Right lung (tissue), 5 donors: Measurements from ENCODE around the gene SMPD2. TPM values are rescaled to one million over a fixed set of nuclear protein-coding genes. Genes with fewer than 3 reads are reported as not detected.

ENCODE experiments used
- DNase-seq, 2 donors: peaks; one replicate each; pipeline ENCODE4 v3.0.0-alpha.2; 2013
- polyA plus RNA-seq, 5 donors: library from polyadenylated mRNA; unstranded; fragments of 120-200 nt; gene quantifications; one replicate each; pipeline versions ENCODE4 v1.2.1 to v1.2.3, GENCODE V29; 2013; ENCODE audit warnings: inconsistent platforms in 1 of 5, low replicate concordance in 1 of 5; ENCODE audit not compliant: insufficient read length in 5 of 5, insufficient read depth in 1 of 5

Gene SMPD2
- polyA plus RNA-seq, 5 donors: 9.1 to 14.8 (median 14.0) TPM

DNA sequence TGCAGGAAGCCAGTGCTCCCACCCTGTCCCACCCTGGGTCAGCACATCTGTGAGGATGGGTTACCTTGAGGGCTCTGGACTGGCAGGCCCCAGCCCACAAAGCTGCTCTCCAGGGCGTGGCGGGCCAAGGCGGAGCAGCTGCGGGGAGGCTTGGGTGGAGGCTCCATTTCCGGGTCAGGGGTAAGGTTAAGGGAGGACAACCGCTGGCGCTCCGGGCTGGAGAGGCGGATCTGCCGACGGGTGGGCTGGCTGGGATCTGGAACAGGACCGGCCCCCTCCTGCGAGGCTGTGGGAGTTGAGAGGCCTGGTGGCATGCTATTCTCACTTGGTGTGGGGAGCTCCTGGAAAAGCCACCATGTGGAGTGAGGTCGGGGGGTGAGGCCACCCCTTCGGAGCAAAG, 5.5 kb downstream of the SMPD2 start:
- no peak for DNase-seq

DNA sequence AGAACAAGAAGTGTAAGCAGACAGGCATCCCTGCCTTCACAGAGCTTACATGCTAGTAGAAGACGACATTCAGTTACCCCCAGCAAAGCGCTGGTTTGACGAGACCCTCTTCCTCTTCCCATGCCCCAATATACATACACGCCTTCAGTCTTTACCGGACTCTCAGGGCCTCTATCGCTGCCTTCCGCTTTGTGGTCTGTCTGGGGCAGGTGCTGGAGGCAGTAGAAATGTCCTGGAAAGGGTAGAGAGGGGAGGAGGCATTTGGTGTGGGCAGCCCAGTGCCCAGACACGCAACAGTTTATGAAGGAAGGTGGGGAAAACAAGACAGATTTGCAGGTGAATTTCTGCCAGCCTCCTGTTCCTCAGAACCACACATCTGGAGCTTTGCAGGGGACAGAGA, 6.0 kb downstream of the SMPD2 start:
- DNase-seq: no peak

DNA sequence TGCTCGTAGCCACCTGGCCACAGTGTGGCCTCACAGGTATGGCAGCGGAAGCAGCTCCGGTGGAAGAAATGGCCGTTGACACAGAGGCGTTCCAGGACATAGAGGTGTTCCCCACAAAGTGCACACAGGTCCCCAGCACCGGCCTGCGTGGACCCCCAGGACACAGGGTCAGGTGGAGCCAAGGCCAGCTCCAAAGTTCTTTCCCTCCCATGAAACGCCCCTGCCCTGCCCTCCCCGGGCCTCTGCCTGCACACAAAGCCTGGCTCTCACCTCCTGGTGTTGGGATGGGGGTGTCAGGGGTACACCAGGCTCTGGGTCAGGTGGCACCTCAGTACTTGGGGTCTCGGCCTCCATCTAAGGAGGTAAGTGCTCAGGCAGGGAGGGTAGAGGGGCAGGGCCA, 6.6 kb downstream of the SMPD2 start:
- DNase-seq: no peak

- no peak for DNase-seq
Observed at GRCh38 chr6:109447878-109448555, 7.5 kb downstream of the SMPD2 start.

- DNase-seq: no peak
Observed at GRCh38 chr6:109448615-109449014, 8.1 kb downstream of the SMPD2 start.

- DNase-seq: no peak
Observed at GRCh38 chr6:109449064-109449794, 8.7 kb downstream of the SMPD2 start.

DNA sequence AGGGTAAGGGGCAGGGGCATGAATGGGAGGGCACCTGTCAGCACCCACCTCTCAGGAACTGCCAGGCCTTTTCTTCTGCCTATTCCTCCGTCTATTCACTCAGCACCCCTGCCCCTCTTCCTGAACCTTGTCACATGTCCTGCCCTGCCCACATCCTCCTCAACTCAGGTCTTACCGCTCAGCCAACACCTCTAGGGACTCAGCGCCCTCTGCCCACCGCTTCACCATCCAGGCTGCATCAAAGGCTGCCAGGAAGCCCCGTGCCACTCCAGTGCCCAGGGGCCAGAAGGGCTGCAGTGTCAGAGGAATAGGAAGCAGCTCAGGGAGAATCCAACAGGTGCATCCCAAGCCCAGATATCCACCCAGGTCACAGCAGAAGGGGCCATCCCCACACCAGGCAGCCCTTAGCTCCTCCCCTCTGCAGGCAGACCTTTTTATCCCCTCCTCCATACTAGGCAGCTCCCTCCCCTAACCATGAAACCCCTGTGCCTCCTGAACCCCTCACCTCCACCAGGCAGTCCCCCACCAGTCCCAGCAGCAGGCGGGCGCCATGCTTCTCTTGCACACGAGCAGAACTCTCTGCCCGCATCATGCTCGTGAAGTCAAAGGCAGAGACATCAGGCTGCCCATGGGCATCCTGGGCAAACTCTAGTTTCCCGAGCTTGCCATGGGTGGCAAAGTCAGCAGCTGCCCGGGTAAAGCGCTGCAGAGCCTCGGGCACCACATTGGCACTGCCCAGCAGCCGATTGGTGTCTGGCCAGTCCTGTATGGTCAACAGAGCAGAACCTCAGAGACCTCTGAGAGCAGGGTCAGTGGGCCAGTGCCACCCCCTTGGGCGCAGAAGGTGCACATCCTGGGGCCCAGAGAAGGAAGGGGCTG, 9.5 kb downstream of the SMPD2 start:
- DNase-seq: no peak

DNA sequence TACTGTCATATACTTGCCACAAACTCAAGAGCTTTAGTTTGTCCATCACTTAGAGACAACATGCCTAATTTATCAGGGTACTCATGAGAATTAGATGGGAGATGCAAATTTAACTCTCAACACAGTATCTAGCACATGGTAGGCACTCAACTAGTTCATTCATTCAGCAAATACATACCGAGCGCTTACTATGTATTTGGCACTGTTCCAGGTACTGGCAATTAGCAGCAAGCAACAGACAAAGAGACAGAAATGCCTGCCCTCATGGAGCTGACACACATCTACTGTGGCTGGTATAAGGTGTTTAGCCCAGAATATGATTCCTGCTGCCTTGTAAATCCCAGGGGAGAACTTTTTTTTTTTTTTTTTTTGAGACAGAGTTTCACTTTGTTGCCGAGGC, 10.3 kb downstream of the SMPD2 start:
- DNase-seq: no peak

- DNase-seq: no peak
Observed at GRCh38 chr6:109451376-109451775, 10.9 kb downstream of the SMPD2 start.

DNA sequence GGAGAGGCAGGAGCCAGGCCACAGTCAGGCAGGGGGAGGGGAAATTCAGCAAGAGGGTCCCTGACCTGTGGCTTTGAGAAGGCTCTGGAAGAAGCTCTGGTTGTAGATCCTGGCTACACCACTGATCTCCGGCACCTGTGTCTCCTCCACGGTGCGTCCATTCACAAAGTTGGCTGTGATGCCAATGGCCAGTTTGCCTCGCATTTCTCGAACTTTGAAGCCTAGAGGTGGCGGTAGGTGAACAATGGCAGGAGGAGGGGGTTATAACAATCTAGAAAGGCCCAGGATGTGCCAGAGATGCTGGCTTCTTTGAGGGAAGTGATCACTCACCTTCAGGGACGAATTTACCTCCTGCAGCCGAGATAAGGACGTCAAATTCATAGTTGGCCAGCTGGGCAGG, 11.7 kb downstream of the SMPD2 start:
- DNase-seq: no peak

GRCh38 chr6:109453156-109453555, 12.6 kb downstream of the SMPD2 start:
- DNase-seq: no peak

DNA sequence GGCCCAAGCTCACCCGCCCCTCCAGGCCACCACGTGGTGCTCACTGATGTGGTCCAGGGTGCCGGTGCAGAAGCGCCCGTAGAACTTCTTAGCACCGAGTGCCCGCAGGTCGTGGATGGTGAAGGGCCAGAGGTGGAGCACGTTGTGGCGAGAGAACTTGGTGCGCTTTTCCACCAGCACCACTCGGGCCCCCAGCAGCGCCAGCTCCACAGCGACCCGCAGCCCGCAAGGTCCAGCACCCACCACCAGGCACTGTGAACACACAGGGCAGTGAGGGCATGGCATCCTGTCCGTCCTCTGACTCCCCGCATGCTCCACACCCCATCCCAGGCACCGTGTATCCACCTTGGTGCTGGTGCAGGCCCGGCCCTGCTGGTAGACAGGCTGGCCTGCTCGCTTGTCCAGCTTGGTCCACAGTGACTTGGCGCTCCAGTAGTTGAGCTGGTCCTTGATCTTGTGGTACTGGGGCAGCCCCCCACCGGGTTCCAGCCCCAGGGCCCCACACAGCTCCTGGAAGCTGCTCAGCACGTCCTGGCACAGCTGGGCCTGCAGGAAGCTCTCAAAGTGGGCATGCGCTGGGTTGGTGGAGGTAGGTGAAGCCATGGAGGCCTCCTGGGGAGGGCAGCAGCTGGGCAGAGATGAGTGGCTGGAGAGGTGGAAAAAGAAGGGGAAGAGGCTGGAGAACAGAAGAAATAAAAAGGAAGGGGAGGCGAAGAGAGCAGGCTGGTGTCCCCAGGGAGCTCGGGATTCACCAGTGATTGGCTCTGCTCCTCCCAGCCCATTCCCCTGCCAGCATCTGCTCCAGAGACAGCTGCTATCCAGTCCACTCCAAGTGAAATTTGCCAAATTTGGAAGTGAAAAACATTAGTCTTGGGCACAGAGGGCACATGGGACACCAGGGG, 13.3 kb downstream of the SMPD2 start:
- no peak for DNase-seq

DNA sequence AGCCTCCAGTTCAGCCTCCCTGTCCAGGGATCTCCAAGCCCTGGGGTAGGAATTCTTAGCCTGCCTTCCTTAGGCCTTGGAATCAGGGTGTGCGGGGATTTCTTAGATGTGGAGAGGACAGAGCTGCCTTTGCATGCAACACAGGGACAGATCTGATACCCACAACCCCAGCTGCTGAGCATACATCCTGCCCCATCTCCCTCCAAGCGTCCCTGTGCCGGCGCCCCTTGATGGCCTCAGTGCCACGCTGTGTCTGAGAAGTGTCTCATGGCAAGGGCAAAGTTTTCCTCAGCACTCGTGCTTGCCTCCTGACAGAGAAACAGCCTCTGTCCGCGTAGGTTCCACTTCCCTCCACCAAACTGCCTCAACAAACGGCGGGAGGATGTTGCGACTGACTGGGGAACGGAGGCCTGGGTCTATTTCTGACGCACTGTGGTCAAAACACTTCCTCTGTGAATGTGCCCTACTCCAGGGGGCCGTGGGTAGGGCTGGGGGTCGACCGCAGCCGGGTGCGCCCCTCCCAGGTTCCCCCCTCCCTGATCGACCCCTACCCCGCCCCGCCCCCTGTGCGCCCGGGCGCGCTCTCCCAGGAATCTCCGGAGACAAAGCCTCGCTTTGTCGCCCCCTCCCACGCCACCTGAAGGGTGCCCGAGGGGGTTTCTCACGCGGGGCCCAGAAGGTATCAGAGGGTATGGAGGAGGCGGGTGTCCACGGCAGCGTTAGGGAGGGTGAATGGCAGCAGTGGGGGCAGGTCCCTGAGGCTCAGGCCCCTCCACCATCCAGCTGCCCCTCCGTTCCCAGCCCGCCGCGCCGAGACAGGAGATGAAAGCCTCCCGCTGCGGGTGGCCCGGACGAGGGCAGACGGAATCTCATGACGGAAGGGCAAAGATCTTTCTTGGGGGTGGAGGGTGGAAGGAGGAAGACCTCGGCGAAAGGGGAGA, 14.2 kb downstream of the SMPD2 start:
- DNase-seq: peak; percentile 16 to 27

DNA sequence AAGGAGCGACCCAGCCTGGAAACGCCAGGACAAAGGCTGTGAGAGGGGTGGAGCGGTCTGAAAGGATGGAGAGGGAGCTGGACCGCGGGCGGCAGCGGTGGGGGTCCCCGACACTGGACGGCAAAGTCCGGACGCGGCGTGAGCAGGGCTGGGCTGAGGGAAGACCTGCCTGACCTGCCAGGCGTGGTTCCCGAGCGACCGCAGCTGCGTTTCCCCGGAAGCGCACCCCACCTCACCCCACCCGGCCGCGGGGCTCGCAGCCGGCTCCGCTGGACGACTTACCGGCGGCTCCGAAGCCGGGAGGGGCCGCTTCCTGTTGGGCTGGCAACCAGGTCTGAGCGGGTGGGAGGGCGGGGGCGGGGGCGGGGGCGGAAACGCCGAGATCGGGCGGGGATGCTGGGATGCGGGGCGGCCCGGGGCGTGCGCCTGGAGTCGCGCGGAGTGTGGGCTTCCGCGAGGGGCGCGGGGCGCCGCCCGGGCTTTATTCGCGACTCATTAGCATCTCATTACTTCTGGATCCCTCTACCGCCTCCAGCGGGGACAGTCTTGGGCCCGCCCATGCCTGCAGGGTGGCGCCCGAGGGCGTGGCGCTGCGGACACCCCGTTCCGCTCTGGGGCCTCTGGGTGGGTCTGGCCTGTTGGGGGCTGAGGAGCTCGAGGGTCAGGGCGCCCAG, 15.1 kb downstream of the SMPD2 start, which contains the start of gene MICAL1:
Gene MICAL1 (minus strand): TSS at position 336 of the 674 bp plus-strand sequence. CDS start 1,576 bp downstream, outside the sequence.
- peak; percentile 74 to 77 for DNase-seq

DNA sequence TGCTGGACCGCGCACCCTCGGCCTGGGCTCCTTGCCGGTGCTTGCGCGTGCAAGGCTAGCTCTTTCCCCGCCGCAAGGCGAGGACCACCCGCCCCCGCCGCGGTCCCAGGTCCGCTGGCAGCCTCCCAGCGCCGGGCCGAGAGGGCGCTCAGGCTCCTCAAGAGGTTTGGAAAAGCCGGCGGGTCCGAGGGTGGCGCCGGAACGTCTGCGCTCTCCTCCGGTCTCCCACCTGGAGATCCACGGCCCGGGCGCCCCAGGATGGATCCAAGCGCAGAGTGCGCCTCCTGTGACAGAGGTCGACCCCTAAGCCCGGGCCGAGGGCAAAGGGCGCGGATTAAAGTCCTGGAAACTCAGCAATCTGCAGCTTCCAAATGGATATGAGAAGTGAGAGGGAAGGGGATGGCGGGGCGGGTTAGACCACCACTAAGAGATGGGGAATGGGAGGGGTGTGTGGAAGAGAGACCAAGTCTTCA, 15.6 kb downstream of the SMPD2 start:
- no peak for DNase-seq

GRCh38 chr6:109456710-109457561, 16.4 kb downstream of the SMPD2 start:
- peak; percentile 63 to 66 for DNase-seq

DNA sequence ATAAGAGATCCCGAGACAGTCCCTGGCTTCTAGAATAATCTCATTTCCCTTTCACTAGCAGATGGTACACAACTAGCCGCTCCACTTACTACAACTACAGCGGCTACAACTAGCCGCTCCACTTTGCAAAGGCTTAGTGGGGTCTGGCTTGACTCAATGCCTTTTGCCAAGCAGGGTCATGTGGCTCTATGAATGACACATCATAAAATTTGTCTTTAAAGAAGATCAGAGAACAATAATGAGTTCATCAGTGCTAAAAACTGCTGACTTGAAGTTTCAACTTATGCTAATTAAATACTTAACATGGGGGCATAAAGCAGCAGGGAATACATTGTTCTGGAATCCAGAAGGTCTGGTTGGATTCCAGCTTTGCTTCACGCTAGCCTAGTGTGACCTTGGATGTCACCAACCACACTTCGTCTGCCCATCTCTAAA, 17.1 kb downstream of the SMPD2 start:
- peak in 1 of 2 donors; percentile 49 for DNase-seq
